T47D (cell line): Measurements from ENCODE around the gene OCA2.
"Not testable (repeated sequence)": the region's sequence is repeated elsewhere in the genome, so short reads cannot be mapped to it uniquely, and the experiment has no call there.

Source experiments
- DNase-seq, 2 experiments: peaks; one replicate each; pipeline versions ENCODE4 v3.0.0 to v3.0.0-alpha.2; 2011 to 2012; ENCODE audit warnings: low read depth in 1 of 2, low spot score in 1 of 2
- JUND ChIP-seq: IDR thresholded peaks from 2 replicates; pipeline ENCODE4 v1.6.1; 2012; ENCODE audit warnings: low read depth
- in situ Hi-C: cut with HindIII; loops from 2 replicates; pipeline ENCODE4 v1.10.0; 2016; ENCODE audit warnings: low sequenced_read_pairs, low pct_unique_long_range_greater_than_20kb

Gene OCA2

GRCh38 chr15:27983496-27983895, 115.6 kb downstream of the OCA2 start:
- TF ChIP-seq JUND, result no peak
- in situ Hi-C loops, result no loop called here
- DNase-seq, result no peak

- TF ChIP-seq JUND, result no peak
- DNase-seq, result no peak
- in situ Hi-C loops, result no loop called here
Measured at GRCh38 chr15:27977696-27978095, 121.4 kb downstream of the OCA2 start.

- no peak for TF ChIP-seq JUND
- no peak for DNase-seq
- in situ Hi-C loops, result no loop called here
Measured at GRCh38 chr15:27973886-27974285, 125.2 kb downstream of the OCA2 start.

- in situ Hi-C loops, result no loop called here
- TF ChIP-seq JUND, result no peak
- DNase-seq, result no peak
Measured at GRCh38 chr15:27970661-27971392, 128.3 kb downstream of the OCA2 start.

- no peak for DNase-seq
- in situ Hi-C loops, result no loop called here
- no peak for TF ChIP-seq JUND
Measured at GRCh38 chr15:27967541-27967940, 131.6 kb downstream of the OCA2 start.

- in situ Hi-C loops, result no loop called here
- TF ChIP-seq JUND, result no peak
- DNase-seq, result no peak
Measured at GRCh38 chr15:27965546-27965945, 133.6 kb downstream of the OCA2 start.

DNA sequence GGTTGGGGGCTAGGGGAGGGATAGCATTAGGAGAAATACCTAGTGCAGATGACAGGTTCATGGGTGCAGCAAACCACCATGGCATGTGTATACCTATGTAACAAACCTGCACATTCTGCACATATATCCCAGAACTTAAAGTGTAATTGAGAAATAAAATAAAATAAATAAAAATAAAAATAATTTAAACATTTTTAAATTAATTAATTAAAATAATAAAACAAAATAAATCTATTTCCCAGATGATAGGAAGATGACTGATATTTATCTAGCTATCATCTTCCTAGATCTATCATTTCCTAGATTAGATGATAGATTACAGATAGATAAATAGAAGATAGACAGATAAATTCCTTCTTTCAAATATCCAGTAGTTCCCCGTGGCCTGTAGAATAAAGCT, 137.3 kb downstream of the OCA2 start:
- DNase-seq, result no peak
- in situ Hi-C loops, result no loop called here
- TF ChIP-seq JUND, result no peak

DNA sequence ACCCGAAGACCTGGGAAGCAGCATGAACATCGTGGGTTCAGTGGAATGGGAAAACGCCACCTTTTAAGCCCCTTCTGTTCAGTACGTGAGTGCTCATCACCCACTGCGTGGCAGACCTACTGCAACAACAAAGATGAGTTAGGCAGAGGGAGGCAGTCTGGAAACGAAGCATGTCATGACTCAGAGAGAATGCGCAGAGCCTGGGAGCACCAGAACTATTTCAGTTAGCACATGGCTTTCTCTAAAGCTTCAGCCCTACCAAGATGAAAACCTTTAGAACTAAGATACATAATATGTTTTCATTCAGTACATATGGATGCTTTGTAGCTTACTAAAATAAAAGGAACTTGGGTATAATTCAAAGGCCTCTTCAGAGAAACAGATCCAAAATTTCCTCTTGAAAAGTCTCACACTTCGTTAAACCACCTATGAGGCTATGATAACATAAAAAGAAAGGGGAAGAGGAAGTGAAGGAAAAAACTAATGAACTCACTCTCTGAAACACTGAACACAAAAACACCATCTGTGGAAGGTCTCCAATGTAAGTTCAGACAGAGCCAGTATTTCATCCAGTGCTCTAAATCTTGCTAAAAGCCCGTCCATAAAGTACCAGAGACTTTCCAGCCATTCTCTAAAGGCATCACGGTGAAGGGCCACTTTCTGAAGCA, 140.1 kb downstream of the OCA2 start:
- no peak for DNase-seq
- no peak for TF ChIP-seq JUND
- in situ Hi-C loops, result no loop called here

- peak in 1 of 2 experiments; percentile 40 for DNase-seq
- no peak for TF ChIP-seq JUND
- in situ Hi-C loops, result no loop called here
Measured at GRCh38 chr15:27956285-27956684, 142.8 kb downstream of the OCA2 start.

DNA sequence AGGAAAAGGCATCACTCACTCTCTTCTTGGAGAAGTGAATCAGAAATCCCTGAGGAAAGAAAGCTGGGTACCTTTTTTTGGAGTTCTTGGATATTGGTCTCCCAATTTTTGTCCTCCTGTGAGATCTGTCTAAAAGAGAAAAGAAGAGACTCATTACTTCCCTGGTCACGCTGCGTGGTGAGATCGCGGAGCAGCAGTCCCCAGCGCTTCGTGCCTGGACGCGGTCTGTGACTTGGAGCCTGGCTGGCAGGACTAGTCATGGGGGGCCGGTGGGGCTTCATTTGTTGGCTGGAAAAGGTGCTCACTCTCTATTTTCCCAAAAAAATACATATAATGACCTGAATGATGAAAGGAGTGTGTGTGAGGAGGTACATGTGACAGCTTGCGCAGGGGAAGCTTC, 144.0 kb downstream of the OCA2 start:
- no peak for TF ChIP-seq JUND
- in situ Hi-C loops, result no loop called here
- no peak for DNase-seq

DNA sequence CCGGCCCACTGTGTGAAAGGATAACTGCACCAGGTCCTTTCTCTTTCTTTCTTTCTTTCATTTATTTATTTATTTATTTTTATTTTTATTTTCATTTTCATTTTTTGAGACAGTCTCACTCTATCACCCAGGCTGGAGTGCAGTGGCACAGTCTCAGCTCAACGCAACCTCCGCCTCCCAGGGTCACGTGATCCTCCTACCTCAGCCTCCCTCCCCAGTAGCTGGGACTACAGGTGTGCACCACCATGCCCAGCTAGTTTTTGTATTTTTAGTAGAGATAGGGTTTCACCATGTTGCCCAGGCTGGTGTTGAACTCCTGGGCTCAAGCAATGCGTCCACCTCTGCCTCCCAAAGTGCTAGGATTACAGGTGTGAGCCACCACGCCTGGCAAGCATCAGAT, 146.5 kb downstream of the OCA2 start:
- in situ Hi-C loops, DNase-seq: not testable (repeated sequence)

DNA sequence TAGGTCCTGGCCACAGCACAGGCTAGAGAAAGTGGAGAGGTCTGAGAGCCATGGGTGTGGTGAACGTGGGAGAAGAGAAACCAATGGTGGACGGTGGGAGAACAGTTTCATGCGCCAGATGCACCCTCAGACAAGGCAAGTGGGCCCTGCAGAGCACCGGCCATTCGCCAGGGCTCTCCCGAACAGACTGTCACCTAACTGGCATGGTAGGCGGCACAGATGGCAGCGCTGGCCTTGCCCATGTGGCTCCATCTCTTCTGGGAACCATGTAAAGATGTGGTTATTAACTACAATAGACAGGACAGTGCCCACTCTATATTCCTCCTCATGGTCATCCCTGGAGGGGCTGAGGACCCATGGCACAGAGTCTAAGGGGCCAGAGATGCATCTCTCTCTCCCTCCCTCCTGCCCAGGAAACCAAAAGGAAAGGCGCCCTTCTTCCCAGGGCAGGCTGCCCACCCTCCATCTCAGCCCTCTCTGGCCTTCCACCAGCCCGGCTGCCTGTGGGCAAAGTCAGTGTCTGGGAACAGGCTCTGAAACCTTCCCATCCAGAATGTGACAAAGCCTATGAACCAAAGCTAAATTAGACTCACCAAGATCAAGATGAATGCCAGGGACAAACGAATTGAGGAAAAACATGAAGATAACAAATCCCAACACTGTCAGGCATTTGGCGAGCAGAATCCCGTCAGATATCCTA, 147.8 kb downstream of the OCA2 start:
- no peak for DNase-seq
- in situ Hi-C loops, result no loop called here
- TF ChIP-seq JUND, result no peak

- in situ Hi-C loops, result no loop called here
- DNase-seq, result no peak
- no peak for TF ChIP-seq JUND
Measured at GRCh38 chr15:27949089-27949488, 150.0 kb downstream of the OCA2 start.
